ENCODE measurements around the gene LST1. TPM values are rescaled to one million over a fixed set of nuclear protein-coding genes. Genes with fewer than 3 reads are reported as not detected.

The LST1 gene
- total and polyA plus RNA-seq, 2 of the 4 experiments (the other 2 are of a cell fraction) = not detected

DNA sequence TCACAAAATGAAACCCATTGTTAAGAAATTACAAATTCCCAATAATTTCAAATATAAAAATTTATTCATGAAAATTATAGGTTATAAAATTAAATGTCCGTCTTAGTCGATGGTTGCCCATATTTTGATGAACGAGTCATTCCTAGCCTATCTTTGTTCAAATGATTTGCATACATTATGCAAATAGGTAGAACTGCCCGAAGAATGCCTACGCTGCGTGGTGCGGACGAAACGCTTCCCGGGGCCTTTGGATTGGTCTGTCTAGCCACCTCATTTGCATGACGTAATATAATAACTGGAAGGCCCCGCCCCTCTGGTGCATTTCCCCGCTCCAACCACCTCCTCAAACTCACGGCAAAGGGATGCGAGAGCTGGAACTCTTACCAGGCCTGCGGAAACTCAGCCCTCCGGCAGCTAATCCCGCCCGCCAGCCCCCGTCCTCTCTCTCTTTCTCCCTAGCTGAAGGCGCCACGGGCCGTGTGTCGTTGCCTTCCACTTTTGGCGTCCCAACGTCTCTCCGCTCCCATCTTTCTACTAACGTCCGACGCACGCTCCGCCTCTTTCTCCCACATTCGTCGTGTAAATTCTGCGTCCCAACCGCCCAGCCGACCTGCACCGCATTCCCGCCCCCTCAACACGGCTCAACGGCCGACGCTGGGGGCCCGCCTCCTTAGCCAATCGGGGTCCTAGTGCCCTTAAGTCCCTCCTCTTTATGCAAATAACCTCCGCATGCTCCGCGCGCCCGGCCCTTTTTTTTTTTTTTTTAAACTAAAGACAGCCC lies 33.9 kb downstream of the LST1 start:
- Histone ChIP-seq H3K27ac (ENCODE audit: insufficient read depth, low read length) (peak overlapping the region; percentile 92), H3K4me1 (ENCODE audit: control insufficient read depth, insufficient read depth, low read length) (no peaks in the 10 kb centered on the region), H3K36me3 (ENCODE audit: control insufficient read depth, insufficient read depth, low read length) (peaks cover 21% of the 10 kb centered on the region), H3K56ac (ENCODE audit: extremely low read depth, insufficient read depth, low read length) (peak overlapping the region; percentile 75), H3K4me2 (ENCODE audit: low read depth, low read length) (peak overlapping the region; percentile 71), H4K8ac (ENCODE audit: low read depth in 2 of 2, low read length in 2 of 2) (peak overlapping the region; percentile 44 to 88), H2AK9ac (replicated peaks; ENCODE audit: low read depth, low read length, poor library complexity) (peak overlapping the region; percentile 90), H3K9me1 (ENCODE audit: insufficient read depth, low read length) (peaks cover 6% of the 10 kb centered on the region), H3K14ac (replicated peaks; ENCODE audit: low read depth, low read length) (peak overlapping the region; percentile 71), H4K5ac (ENCODE audit: low read depth, low read length) (peak overlapping the region; percentile 50), H3K27me3 (ENCODE audit: control insufficient read depth, insufficient read depth, low read length) (no peaks in the 10 kb centered on the region), H2AFZ (replicated peaks; ENCODE audit: low read length, poor library complexity) (peak overlapping the region; percentile 99), H3K4ac (ENCODE audit: low read depth, low read length) (peak overlapping the region; percentile 82), H3K23ac (ENCODE audit: low read depth, low read length) (peak overlapping the region; percentile 23; the same call in 1 of the 2 replicates), H2AK5ac (ENCODE audit: low read depth, low read length) (no peak overlapping the region), H4K91ac (ENCODE audit: insufficient read depth, low read depth, low read length) (peak overlapping the region; percentile 78), H2BK20ac (ENCODE audit: low read depth, low read length) (no peak overlapping the region), H2BK15ac (ENCODE audit: low read depth, low read length) (peak overlapping the region; percentile 71; the same call in 1 of the 3 replicates), H2BK120ac (ENCODE audit: low read depth, low read length) (peak overlapping the region; percentile 82; the same call in 1 of the 2 replicates), H3K9me3 (ENCODE audit: control insufficient read depth, insufficient read depth, low read length) (no peaks in the 10 kb centered on the region), H3K4me3 (ENCODE audit: insufficient read depth, low read depth, low read length) (peak overlapping the region; percentile 64), H3K18ac (ENCODE audit: low read depth, low read length) (peak overlapping the region; percentile 47), H3K79me1 (ENCODE audit: low read depth in 1 of 2, low read length in 2 of 2) (peaks cover 0 to 30% of the 10 kb centered on the region in 2 experiments; a peak in 3 of 4 replicates), H3K9ac (ENCODE audit: low read depth, low read length) (peak overlapping the region; percentile 70), H2BK5ac (ENCODE audit: low read depth, low read length, poor library complexity, severe bottlenecking) (peak overlapping the region; percentile 92), H4K20me1 (ENCODE audit: insufficient read depth, low read length) (peaks cover 36% of the 10 kb centered on the region)
- intact Hi-C loops (cut with micrococcal nuclease) (loop anchor here (1.0 kb wide), 1 partner anchor 32 kb away; the partner anchor contains the start of gene BAG6), in situ Hi-C loops (cut with MboI; ENCODE audit: low sequenced_read_pairs) (no loop called here), dilution Hi-C loops (cut with HindIII; ENCODE audit: low sequenced_read_pairs, unreplicated experiment) (no loop called here)
- BruUV-seq (replicated peaks) = no TSS peak
- CTCF ChIA-PET = no interaction called here
- 0% methylated on average over 32 of the region's 50 CpGs; no CpG with 5 or more reads in 1 of the 2 experiments for WGBS, 2 experiments (ENCODE audit: extremely low coverage in 2 of 2, insufficient read length in 1 of 2)
- DNase-seq = peak; percentile 98
- POLR2A ChIA-PET (ENCODE audit: unreplicated experiment) = no interaction called here
- peak; percentile 87 for ATAC-seq (ENCODE audit: low read depth)
- TF ChIP-seq, protein P1, sequence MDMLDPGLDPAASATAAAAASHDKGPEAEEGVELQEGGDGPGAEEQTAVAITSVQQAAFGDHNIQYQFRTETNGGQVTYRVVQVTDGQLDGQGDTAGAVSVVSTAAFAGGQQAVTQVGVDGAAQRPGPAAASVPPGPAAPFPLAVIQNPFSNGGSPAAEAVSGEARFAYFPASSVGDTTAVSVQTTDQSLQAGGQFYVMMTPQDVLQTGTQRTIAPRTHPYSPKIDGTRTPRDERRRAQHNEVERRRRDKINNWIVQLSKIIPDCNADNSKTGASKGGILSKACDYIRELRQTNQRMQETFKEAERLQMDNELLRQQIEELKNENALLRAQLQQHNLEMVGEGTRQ (IDR thresholded peaks at IDR 0.05; ENCODE audit: low read depth, low read length) = no peak
- TF ChIP-seq CHD1 (IDR thresholded peaks at IDR 0.05; ENCODE audit: low read depth, low read length) (0 out of 2 replicates have a peak, but pooled peaks have one; percentile 1), RAD21 (IDR thresholded peaks at IDR 0.05; ENCODE audit: low read length) (no peak), NFE2L2 (IDR thresholded peaks at IDR 0.05; ENCODE audit: low read depth, low read length) (no peak), CEBPB (IDR thresholded peaks at IDR 0.05; ENCODE audit: low read depth, low read length) (peak; percentile 76), SMC3 (IDR thresholded peaks at IDR 0.05; ENCODE audit: low read depth, low read length) (no peak), RCOR1 (IDR thresholded peaks at IDR 0.05; ENCODE audit: insufficient replicate concordance, low read length) (no peak), MXI1 (IDR thresholded peaks at IDR 0.05; ENCODE audit: borderline replicate concordance, low read depth, low read length) (peak; percentile 69; the same call in 1 of the 2 replicates), FOS (IDR thresholded peaks at IDR 0.05; ENCODE audit: low read depth, low read length) (no peak), POLR2A (IDR thresholded peaks at IDR 0.05; ENCODE audit: low read depth, low read length) (peak; percentile 84; the same call in 1 of the 2 replicates), RFX5 (IDR thresholded peaks at IDR 0.05; ENCODE audit: low read depth, low read length) (0 out of 2 replicates have a peak, but pooled peaks have one; percentile 15), BHLHE40 (IDR thresholded peaks at IDR 0.05; ENCODE audit: low read depth, low read length) (peak; percentile 31; the same call in 1 of the 2 replicates), MAFK (IDR thresholded peaks at IDR 0.05; ENCODE audit: low read depth, low read length) (peak; percentile 61)
- TF ChIP-seq, protein P2, sequence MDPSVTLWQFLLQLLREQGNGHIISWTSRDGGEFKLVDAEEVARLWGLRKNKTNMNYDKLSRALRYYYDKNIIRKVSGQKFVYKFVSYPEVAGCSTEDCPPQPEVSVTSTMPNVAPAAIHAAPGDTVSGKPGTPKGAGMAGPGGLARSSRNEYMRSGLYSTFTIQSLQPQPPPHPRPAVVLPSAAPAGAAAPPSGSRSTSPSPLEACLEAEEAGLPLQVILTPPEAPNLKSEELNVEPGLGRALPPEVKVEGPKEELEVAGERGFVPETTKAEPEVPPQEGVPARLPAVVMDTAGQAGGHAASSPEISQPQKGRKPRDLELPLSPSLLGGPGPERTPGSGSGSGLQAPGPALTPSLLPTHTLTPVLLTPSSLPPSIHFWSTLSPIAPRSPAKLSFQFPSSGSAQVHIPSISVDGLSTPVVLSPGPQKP (IDR thresholded peaks at IDR 0.05; ENCODE audit: borderline replicate concordance, low read depth, low read length) = no peak
